HCT116 (cell line): Measurements from ENCODE around the gene PKM. TPM values are rescaled to one million over a fixed set of nuclear protein-coding genes. Genes with fewer than 3 reads are reported as not detected.

Experiments used
- ATAC-seq: fragments of 200-7000 bp; cut with Tn5 transposase; 2 replicates; pipeline ENCODE4 v1.9.1; 2020; ENCODE audit warnings: mild to moderate bottlenecking, moderate library complexity
- BruUV-seq: library from RNA; stranded (reverse); fragments of 400-500 nt; replicated peaks from 2 replicates; lab custom pipeline; 2021; lab: Mats Ljungman, UMichigan
- CTCF ChIA-PET: fragments of 300-600 bp; sonication (Branson Sonifier 250); formaldehyde crosslinking; loops from one replicate; lab custom pipeline; 2021; ENCODE audit warnings: antibody characterized with exemption; lab: Charles Lee
- POLR2A ChIA-PET: fragments of 300-600, 350-600 bp; sonication (Branson Sonifier 250); formaldehyde crosslinking; loops from one replicate; lab custom pipeline; 2021; ENCODE audit warnings: antibody characterized with exemption; lab: Charles Lee
- RAD21 ChIA-PET, 2 experiments: fragments of 300-600 bp; sonication (Branson Sonifier 250); formaldehyde crosslinking; loops; one replicate each; lab custom pipeline; 2023; ENCODE audit warnings: low total read pairs in 2 of 2; ENCODE audit not compliant: uncharacterized antibody in 2 of 2, unreplicated experiment in 2 of 2, low non-redundant PET in 1 of 2; lab: Charles Lee
- DNase-seq: peaks from one replicate; pipeline ENCODE4 v3.0.0-alpha.2; 2010; ENCODE audit warnings: low read depth, low spot score
- H2AFZ ChIP-seq: fragments of 200-600 bp; shearing (Covaris generic), sonication (generic); 2 replicates; pipeline ENCODE4 v1.6.1; 2017; ENCODE audit warnings: low read depth, mixed run types, mixed read lengths, antibody characterized with exemption, low read length; ENCODE audit not compliant: poor library complexity, severe bottlenecking
- H3K27ac ChIP-seq: 2 replicates; pipeline ENCODE4 v1.5.1; 2012; ENCODE audit warnings: low read depth, low read length
- H3K27me3 ChIP-seq: fragments of 200-600 bp; sonication (generic); 2 replicates; pipeline ENCODE4 v1.6.1; 2016; ENCODE audit warnings: mixed run types, low read length, mixed read lengths; ENCODE audit not compliant: insufficient read depth
- H3K36me3 ChIP-seq, 2 experiments: fragments of 200-500 bp in 1 of 2; fragments of 200-600 bp in 1 of 2; sonication (Bioruptor generic) in 1 of 2; sonication (generic) in 1 of 2; 2 replicates each; pipeline versions ENCODE4 v1.5.1 to v1.6.1; 2014 to 2016; ENCODE audit warnings: low read length in 2 of 2, inconsistent platforms in 1 of 2, mixed read lengths in 1 of 2, mixed run types in 1 of 2; ENCODE audit not compliant: insufficient read depth in 2 of 2, control insufficient read depth in 1 of 2
- H3K4me1 ChIP-seq, 2 experiments: fragments of 200-600 bp in 1 of 2; sonication (generic) in 1 of 2; 2 replicates each; pipeline versions ENCODE4 v1.5.1 to v1.6.1; 2012 to 2017; ENCODE audit warnings: low read length in 2 of 2, inconsistent platforms in 1 of 2, mild to moderate bottlenecking in 1 of 2, mixed read lengths in 1 of 2, mixed run types in 1 of 2, moderate library complexity in 1 of 2; ENCODE audit not compliant: insufficient read depth in 2 of 2, control insufficient read depth in 1 of 2
- H3K4me2 ChIP-seq: fragments of 200-600 bp; sonication (generic); 2 replicates; pipeline ENCODE4 v1.6.1; 2017; ENCODE audit warnings: mixed run types, low read length, mixed read lengths
- H3K4me3 ChIP-seq, 2 experiments: fragments of 200-600 bp in 1 of 2; sonication (generic) in 1 of 2; replicated peaks in 1 of 2; 2 replicates each; pipeline ENCODE4 v1.5.1; 2011 to 2016; ENCODE audit warnings: low read length in 2 of 2, control low read depth in 1 of 2, low read depth in 1 of 2, mild to moderate bottlenecking in 1 of 2, mixed read lengths in 1 of 2, mixed run types in 1 of 2
- H3K79me2 ChIP-seq: fragments of 200-600 bp; sonication (generic); 2 replicates; pipeline ENCODE4 v1.6.1; 2017; ENCODE audit warnings: mild to moderate bottlenecking, mixed run types, low read length, moderate library complexity, mixed read lengths; ENCODE audit not compliant: insufficient read depth
- H3K9ac ChIP-seq: fragments of 200-600 bp; sonication (generic); 2 replicates; pipeline ENCODE4 v1.6.1; 2016; ENCODE audit warnings: low read length, mixed read lengths
- H3K9me2 ChIP-seq: fragments of 200-600 bp; sonication (generic), shearing (Covaris generic); 2 replicates; pipeline ENCODE4 v1.6.1; 2017; ENCODE audit warnings: mixed run types, mild to moderate bottlenecking, moderate library complexity; ENCODE audit not compliant: insufficient read depth
- H3K9me3 ChIP-seq, 2 experiments: fragments of 200-500 bp in 1 of 2; fragments of 200-600 bp in 1 of 2; sonication (Bioruptor generic) in 1 of 2; sonication (generic) in 1 of 2; 2 replicates each; pipeline ENCODE4 v1.6.1; 2014 to 2017; ENCODE audit warnings: low read length in 2 of 2, mixed read lengths in 2 of 2, inconsistent platforms in 1 of 2, low read depth in 1 of 2, mild to moderate bottlenecking in 1 of 2, mixed run types in 1 of 2, moderate library complexity in 1 of 2; ENCODE audit not compliant: control insufficient read depth in 1 of 2, insufficient read depth in 1 of 2
- H4K20me1 ChIP-seq: fragments of 200-600 bp; sonication (generic), shearing (Covaris generic); 2 replicates; pipeline ENCODE4 v1.6.1; 2017; ENCODE audit warnings: mixed run types, mild to moderate bottlenecking, moderate library complexity; ENCODE audit not compliant: insufficient read depth
- CEBPB ChIP-seq: IDR thresholded peaks from 2 replicates; pipeline ENCODE4 v1.6.1; 2012; ENCODE audit warnings: low read depth
- RAD21 ChIP-seq: IDR thresholded peaks from 2 replicates; pipeline ENCODE4 v1.6.1; 2012; ENCODE audit warnings: low read depth, mild to moderate bottlenecking
- SIN3A ChIP-seq: IDR thresholded peaks from 2 replicates; pipeline ENCODE4 v1.6.1; 2012; ENCODE audit warnings: low read depth
- SRF ChIP-seq: IDR thresholded peaks from 2 replicates; pipeline ENCODE4 v1.6.1; 2012; ENCODE audit warnings: low read depth
- YY1 ChIP-seq: IDR thresholded peaks from 2 replicates; pipeline ENCODE4 v1.6.1; 2011; ENCODE audit warnings: low read length, low read depth, moderate library complexity, mild to moderate bottlenecking; ENCODE audit not compliant: insufficient replicate concordance; ENCODE audit errors: extremely low read depth
- intact Hi-C: fragments of 100-400 bp; cut with micrococcal nuclease; formaldehyde crosslinking; loops from 2 replicates; pipeline ENCODE4 v1.10.0; 2022
- total RNA-seq: library from RNA; stranded (reverse); gene quantifications from one replicate; pipeline ENCODE4 v1.2.1, GENCODE V29; 2021; ENCODE audit not compliant: unreplicated experiment
- TF ChIP-seq, protein P1 (sequence below), 3 experiments: fragments of 200-600 bp in 1 of 3; sonication (generic) in 1 of 3; IDR thresholded peaks in 2 of 3; conservative IDR thresholded peaks in 1 of 3; 2 replicates each; pipeline ENCODE4 v1.5.1; 2012 to 2017; ENCODE audit warnings: low read depth in 2 of 3, low read length in 2 of 3, antibody characterized with exemption in 1 of 3, borderline replicate concordance in 1 of 3, control low read depth in 1 of 3, mild to moderate bottlenecking in 1 of 3, mixed read lengths in 1 of 3, mixed run types in 1 of 3, moderate library complexity in 1 of 3; ENCODE audit not compliant: insufficient read depth in 1 of 3

PKM gene
- total RNA-seq, 1 experiment from 2014 or later = 1,664 TPM

GRCh38 chr15:72156928-72157327 lies 74.1 kb downstream of the PKM start (continued):
- TF ChIP-seq, protein P1, sequence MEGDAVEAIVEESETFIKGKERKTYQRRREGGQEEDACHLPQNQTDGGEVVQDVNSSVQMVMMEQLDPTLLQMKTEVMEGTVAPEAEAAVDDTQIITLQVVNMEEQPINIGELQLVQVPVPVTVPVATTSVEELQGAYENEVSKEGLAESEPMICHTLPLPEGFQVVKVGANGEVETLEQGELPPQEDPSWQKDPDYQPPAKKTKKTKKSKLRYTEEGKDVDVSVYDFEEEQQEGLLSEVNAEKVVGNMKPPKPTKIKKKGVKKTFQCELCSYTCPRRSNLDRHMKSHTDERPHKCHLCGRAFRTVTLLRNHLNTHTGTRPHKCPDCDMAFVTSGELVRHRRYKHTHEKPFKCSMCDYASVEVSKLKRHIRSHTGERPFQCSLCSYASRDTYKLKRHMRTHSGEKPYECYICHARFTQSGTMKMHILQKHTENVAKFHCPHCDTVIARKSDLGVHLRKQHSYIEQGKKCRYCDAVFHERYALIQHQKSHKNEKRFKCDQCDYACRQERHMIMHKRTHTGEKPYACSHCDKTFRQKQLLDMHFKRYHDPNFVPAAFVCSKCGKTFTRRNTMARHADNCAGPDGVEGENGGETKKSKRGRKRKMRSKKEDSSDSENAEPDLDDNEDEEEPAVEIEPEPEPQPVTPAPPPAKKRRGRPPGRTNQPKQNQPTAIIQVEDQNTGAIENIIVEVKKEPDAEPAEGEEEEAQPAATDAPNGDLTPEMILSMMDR (IDR thresholded peaks at IDR 0.05 in 2 of 3, conservative IDR thresholded peaks at IDR 0.05 in 1 of 3; ENCODE audit: borderline replicate concordance in 1 of 3, insufficient read depth in 1 of 3, low read depth in 2 of 3, low read length in 2 of 3) = no peak

GRCh38 chr15:72155635-72156616 lies 75.1 kb downstream of the PKM start:
- ChIA-PET POLR2A (no interaction called here), RAD21 (interaction anchor here (0.8 to 1.6 kb wide), 4 partner anchors 22 to 412 kb away, joined by 3 to 8 read pairs (median 5); no protein-coding TSS in a partner anchor), CTCF (interaction anchor here (0.6 to 2.4 kb wide), 13 partner anchors 8 to 581 kb away, joined by 3 to 35 read pairs (median 4); no protein-coding TSS in a partner anchor)
- H3K9me3 ChIP-seq = no peaks in the 10 kb centered on the region
- DNase-seq (peak; percentile 59), ATAC-seq (peak; percentile 99)
- no peaks in the 10 kb centered on the region for H3K36me3 ChIP-seq
- peak overlapping the region; percentile 43 for H3K4me2 ChIP-seq
- H2AFZ ChIP-seq = peak overlapping the region; percentile 65
- H3K4me1 ChIP-seq = peaks cover 4 to 12% of the 10 kb centered on the region in 2 experiments; a peak in 3 of 4 replicates
- no TSS peak for BruUV-seq
- H4K20me1 ChIP-seq = no peaks in the 10 kb centered on the region
- no peaks in the 10 kb centered on the region for H3K27me3 ChIP-seq
- no peak overlapping the region for H3K9ac ChIP-seq
- H3K79me2 ChIP-seq = no peaks in the 10 kb centered on the region
- no peak overlapping the region for H3K27ac ChIP-seq
- TF ChIP-seq, protein P1 (IDR thresholded peaks at IDR 0.05 in 2 of 3, conservative IDR thresholded peaks at IDR 0.05 in 1 of 3; ENCODE audit: borderline replicate concordance in 1 of 3, insufficient read depth in 1 of 3, low read depth in 2 of 3, low read length in 2 of 3) = peak; percentile 74 to 92 (median 84); a peak in 5 of 6 replicates
- TF ChIP-seq RAD21 = peak; percentile 95
- TF ChIP-seq CEBPB = no peak
- peak; percentile 29 for TF ChIP-seq YY1
- no peak for TF ChIP-seq SRF
- TF ChIP-seq SIN3A = no peak
- no peak overlapping the region for H3K4me3 ChIP-seq
- intact Hi-C loops = loop anchor here (1.0 to 5.0 kb wide), 5 partner anchors 353 to 1184 kb away; no protein-coding TSS in a partner anchor
- no peaks in the 10 kb centered on the region for H3K9me2 ChIP-seq
